ENCODE measurements around the gene KIF26A. TPM values are rescaled to one million over a fixed set of nuclear protein-coding genes. Genes with fewer than 3 reads are reported as not detected.

Gene KIF26A
- polyA plus RNA-seq, 1 of the 3 experiments (the other 2 are of a cell fraction): 1.7 TPM

DNA sequence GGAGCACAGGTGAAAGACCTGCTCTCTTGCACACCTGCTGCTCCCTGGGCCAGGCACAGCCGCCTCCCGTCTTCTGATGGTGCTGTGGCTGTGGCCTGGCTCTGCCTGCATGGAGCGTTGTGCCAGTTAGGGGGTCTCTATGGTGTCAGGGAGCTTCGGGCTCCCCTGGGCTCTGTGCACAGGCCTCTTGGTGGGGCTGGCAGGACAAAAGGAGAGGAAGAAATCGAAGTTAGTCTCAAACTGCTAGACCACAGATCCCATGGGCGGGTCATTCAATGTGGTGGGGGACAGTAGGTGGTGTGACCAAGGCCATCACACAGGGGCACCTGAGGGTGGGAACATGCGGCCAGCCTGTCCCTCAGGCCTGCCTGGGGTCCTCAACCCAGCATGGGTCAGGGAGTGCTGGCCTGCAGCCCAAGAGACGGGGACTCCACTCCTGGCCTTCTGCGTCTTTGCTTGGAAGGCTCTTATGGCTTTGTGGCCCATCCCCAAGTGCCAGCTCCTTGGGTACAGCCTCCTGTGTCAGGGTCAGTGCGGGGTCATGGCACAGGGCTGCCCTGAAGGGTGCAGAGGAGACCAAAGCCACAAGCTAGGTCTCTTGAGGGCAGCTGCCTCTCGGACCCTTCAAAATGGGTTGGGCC is 84.1 kb downstream of the KIF26A start:
- Histone ChIP-seq H3K4me3 (ENCODE audit: low read depth in 2 of 2, low read length in 1 of 2) (no peak overlapping the region), H3K4me1 (ENCODE audit: control insufficient read depth in 1 of 2, insufficient read depth in 2 of 2, low read depth in 1 of 2, low read length in 1 of 2) (peaks cover 0 to 59% of the 10 kb centered on the region in 2 experiments; a peak in 2 of 4 replicates), H3F3A (replicated peaks; ENCODE audit: insufficient read depth) (no peaks in the 10 kb centered on the region), H3K27ac (ENCODE audit: low read depth in 2 of 2, low read length in 1 of 2) (peak overlapping the region in 1 of 2 experiments; percentile 100; a peak in 2 of 4 replicates), H3K79me2 (ENCODE audit: insufficient read depth) (no peaks in the 10 kb centered on the region), H3K27me3 (ENCODE audit: insufficient read depth) (no peaks in the 10 kb centered on the region), H2AFZ (ENCODE audit: low read depth) (no peak overlapping the region), H4K20me1 (ENCODE audit: insufficient read depth) (no peaks in the 10 kb centered on the region), H3K4me2 (no peak overlapping the region), H3K9me3 (no peaks in the 10 kb centered on the region), H3K9me2 (no peaks in the 10 kb centered on the region), H3K9ac (no peak overlapping the region), H3K36me3 (replicated peaks in 1 of 2; ENCODE audit: control insufficient read depth in 1 of 2, insufficient read depth in 2 of 2, low read length in 1 of 2) (no peaks in the 10 kb centered on the region)
- POLR2A ChIA-PET: interaction anchor here (0.7 to 3.6 kb wide), 4 partner anchors 20 to 202 kb away, joined by 3 to 23 read pairs (median 4); no protein-coding TSS in a partner anchor
- TF ChIP-seq RAD21 (IDR thresholded peaks at IDR 0.05; ENCODE audit: low read length): no peak
- no peak for TF ChIP-seq FOXJ3 (CRISPR knock-in tag; IDR thresholded peaks at IDR 0.05)
- TF ChIP-seq, protein P1, sequence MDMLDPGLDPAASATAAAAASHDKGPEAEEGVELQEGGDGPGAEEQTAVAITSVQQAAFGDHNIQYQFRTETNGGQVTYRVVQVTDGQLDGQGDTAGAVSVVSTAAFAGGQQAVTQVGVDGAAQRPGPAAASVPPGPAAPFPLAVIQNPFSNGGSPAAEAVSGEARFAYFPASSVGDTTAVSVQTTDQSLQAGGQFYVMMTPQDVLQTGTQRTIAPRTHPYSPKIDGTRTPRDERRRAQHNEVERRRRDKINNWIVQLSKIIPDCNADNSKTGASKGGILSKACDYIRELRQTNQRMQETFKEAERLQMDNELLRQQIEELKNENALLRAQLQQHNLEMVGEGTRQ (IDR thresholded peaks at IDR 0.05; ENCODE audit: borderline replicate concordance, low read depth, low read length): no peak
- TF ChIP-seq JUND (IDR thresholded peaks at IDR 0.05): no peak
- TF ChIP-seq, protein P2, sequence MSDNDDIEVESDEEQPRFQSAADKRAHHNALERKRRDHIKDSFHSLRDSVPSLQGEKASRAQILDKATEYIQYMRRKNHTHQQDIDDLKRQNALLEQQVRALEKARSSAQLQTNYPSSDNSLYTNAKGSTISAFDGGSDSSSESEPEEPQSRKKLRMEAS (IDR thresholded peaks at IDR 0.05; ENCODE audit: low read depth): no peak
- TF ChIP-seq, protein P3, sequence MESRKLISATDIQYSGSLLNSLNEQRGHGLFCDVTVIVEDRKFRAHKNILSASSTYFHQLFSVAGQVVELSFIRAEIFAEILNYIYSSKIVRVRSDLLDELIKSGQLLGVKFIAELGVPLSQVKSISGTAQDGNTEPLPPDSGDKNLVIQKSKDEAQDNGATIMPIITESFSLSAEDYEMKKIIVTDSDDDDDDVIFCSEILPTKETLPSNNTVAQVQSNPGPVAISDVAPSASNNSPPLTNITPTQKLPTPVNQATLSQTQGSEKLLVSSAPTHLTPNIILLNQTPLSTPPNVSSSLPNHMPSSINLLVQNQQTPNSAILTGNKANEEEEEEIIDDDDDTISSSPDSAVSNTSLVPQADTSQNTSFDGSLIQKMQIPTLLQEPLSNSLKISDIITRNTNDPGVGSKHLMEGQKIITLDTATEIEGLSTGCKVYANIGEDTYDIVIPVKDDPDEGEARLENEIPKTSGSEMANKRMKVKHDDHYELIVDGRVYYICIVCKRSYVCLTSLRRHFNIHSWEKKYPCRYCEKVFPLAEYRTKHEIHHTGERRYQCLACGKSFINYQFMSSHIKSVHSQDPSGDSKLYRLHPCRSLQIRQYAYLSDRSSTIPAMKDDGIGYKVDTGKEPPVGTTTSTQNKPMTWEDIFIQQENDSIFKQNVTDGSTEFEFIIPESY (IDR thresholded peaks at IDR 0.05; ENCODE audit: borderline replicate concordance, low read depth): no peak
- no peak for DNase-seq
- 87% methylated on average over 9 of the region's 11 CpGs for whole genome bisulfite sequencing (ENCODE audit: low lambda C conversion rate)
- CTCF ChIA-PET: interaction anchor here (0.6 to 4.6 kb wide), 12 partner anchors 12 to 418 kb away, joined by 3 to 48 read pairs (median 14); no protein-coding TSS in a partner anchor

DNA sequence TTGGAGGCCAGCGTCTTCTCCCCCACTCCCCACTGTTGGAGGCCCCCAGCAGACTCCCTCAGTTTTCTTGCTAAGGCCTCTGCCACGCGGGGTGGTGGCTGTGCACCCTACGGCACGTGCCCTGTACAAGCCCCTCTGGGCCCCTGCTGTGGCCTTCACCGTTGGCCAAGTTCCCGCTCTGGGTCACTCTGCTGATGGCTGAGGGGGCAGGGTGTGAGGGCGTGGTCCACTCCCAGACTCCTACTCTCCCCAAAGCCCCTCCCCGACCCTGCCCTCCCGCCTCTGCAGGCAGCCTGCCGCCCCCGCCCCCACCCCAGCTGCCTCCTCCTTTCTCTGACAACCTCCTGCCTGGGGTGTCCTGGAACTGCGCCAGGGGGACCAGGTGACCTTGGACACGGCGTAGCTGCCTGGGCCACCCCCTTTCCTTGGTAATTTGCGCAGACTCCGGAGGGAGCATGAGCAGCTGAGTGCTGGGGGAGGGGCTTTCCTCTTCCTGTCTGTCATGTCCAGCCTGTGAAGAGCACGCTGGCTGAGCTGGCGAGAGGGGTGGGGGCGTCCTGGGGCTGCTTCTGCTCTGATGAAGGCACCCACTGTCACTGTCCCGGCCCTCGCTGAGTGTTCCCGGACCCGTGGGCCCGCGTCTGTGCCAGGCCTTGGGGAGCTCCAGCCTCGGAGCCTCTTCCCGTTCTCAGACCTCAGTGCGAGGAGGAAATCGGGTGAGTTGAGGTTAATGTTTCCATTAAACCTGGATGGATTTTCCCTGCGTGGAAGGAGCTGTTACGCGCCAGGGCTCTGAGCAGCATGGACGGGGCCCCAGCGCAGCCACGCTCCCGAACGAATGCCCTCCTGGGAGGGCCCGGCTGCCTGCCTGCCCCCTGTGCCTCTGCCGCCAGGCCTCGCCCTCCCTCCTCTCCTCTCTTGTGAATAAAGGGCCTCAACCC is 85.0 kb downstream of the KIF26A start:
- Histone ChIP-seq H3K79me2 (ENCODE audit: insufficient read depth) (no peaks in the 10 kb centered on the region), H3K36me3 (replicated peaks in 1 of 2; ENCODE audit: control insufficient read depth in 1 of 2, insufficient read depth in 2 of 2, low read length in 1 of 2) (no peaks in the 10 kb centered on the region), H3K9me2 (no peaks in the 10 kb centered on the region), H4K20me1 (ENCODE audit: insufficient read depth) (no peaks in the 10 kb centered on the region), H3K27me3 (ENCODE audit: insufficient read depth) (no peaks in the 10 kb centered on the region), H3K9ac (no peak overlapping the region), H3K9me3 (no peaks in the 10 kb centered on the region), H3K4me3 (ENCODE audit: low read depth in 2 of 2, low read length in 1 of 2) (peak overlapping the region in 1 of 2 experiments; percentile 39; a peak in 2 of 4 replicates), H3K27ac (ENCODE audit: low read depth in 2 of 2, low read length in 1 of 2) (peak overlapping the region; percentile 36 to 100; a peak in 3 of 4 replicates), H3K4me1 (ENCODE audit: control insufficient read depth in 1 of 2, insufficient read depth in 2 of 2, low read depth in 1 of 2, low read length in 1 of 2) (peaks cover 0 to 59% of the 10 kb centered on the region in 2 experiments; a peak in 2 of 4 replicates), H3K4me2 (no peak overlapping the region), H3F3A (replicated peaks; ENCODE audit: insufficient read depth) (no peaks in the 10 kb centered on the region), H2AFZ (ENCODE audit: low read depth) (no peak overlapping the region)
- TF ChIP-seq SIN3A (IDR thresholded peaks at IDR 0.05; ENCODE audit: borderline replicate concordance, low read depth, low read length) (no peak), RAD21 (IDR thresholded peaks at IDR 0.05; ENCODE audit: low read length) (peak; percentile 13), NRF1 (IDR thresholded peaks at IDR 0.05; ENCODE audit: low read depth, low read length) (peak; percentile 64; the same call in 1 of the 2 replicates), EZH2phosphoT487 (IDR thresholded peaks at IDR 0.05; ENCODE audit: borderline replicate concordance, low read depth) (no peak), RFX5 (IDR thresholded peaks at IDR 0.05; ENCODE audit: low read length) (0 out of 2 replicates have a peak, but pooled peaks have one; percentile 31), MXI1 (IDR thresholded peaks at IDR 0.05; ENCODE audit: low read depth, low read length) (peak; percentile 83), RCOR1 (IDR thresholded peaks at IDR 0.05; ENCODE audit: low read length) (peak; percentile 37; the same call in 1 of the 2 replicates), EP300 (IDR thresholded peaks at IDR 0.05; ENCODE audit: borderline replicate concordance in 1 of 2, low read depth in 1 of 2, low read length in 1 of 2) (peak in 1 of 2 experiments; percentile 51; a peak in 1 of 4 replicates), CHD2 (IDR thresholded peaks at IDR 0.05; ENCODE audit: low read length, partially characterized antibody) (peak; percentile 65)
- TF ChIP-seq, protein P3 (IDR thresholded peaks at IDR 0.05; ENCODE audit: borderline replicate concordance, low read depth): no peak
- ChIA-PET CTCF (interaction anchor here (0.6 to 4.6 kb wide), 46 partner anchors 11 to 417 kb away, joined by 3 to 48 read pairs (median 5); no protein-coding TSS in a partner anchor), POLR2A (interaction anchor here (0.7 to 3.6 kb wide), 15 partner anchors 21 to 341 kb away, joined by 3 to 23 read pairs (median 4); no protein-coding TSS in a partner anchor)
- 31% methylated on average over 20 of the region's 41 CpGs for WGBS (ENCODE audit: low lambda C conversion rate)
- DNase-seq: peak; percentile 91

All from SK-N-SH (cell line).